22Rv1 (cell line): ENCODE data around the gene PPDPF.

Experiments used
- CTCF ChIP-seq: fragments of 450-650 bp; IDR thresholded peaks from 2 replicates; pipeline ENCODE4 v1.5.1; 2017; ENCODE audit warnings: mild to moderate bottlenecking
- ZFX ChIP-seq: fragments of 450-650 bp; IDR thresholded peaks from 2 replicates; pipeline ENCODE4 v1.6.1; 2017; ENCODE audit warnings: antibody characterized with exemption, borderline replicate concordance

GRCh38 chr20:63560333-63560805, 39.8 kb downstream of the PPDPF start:
- TF ChIP-seq CTCF (no peak), ZFX (no peak)
